ENCODE data around the gene PTGS1. TPM values are rescaled to one million over a fixed set of nuclear protein-coding genes. Genes with fewer than 3 reads are reported as not detected.

The PTGS1 gene
- total and polyA plus RNA-seq, 2 donors (not counting 1 experiment from before 2014, with no cell fraction given), result 9.5 to 15.3 TPM

DNA sequence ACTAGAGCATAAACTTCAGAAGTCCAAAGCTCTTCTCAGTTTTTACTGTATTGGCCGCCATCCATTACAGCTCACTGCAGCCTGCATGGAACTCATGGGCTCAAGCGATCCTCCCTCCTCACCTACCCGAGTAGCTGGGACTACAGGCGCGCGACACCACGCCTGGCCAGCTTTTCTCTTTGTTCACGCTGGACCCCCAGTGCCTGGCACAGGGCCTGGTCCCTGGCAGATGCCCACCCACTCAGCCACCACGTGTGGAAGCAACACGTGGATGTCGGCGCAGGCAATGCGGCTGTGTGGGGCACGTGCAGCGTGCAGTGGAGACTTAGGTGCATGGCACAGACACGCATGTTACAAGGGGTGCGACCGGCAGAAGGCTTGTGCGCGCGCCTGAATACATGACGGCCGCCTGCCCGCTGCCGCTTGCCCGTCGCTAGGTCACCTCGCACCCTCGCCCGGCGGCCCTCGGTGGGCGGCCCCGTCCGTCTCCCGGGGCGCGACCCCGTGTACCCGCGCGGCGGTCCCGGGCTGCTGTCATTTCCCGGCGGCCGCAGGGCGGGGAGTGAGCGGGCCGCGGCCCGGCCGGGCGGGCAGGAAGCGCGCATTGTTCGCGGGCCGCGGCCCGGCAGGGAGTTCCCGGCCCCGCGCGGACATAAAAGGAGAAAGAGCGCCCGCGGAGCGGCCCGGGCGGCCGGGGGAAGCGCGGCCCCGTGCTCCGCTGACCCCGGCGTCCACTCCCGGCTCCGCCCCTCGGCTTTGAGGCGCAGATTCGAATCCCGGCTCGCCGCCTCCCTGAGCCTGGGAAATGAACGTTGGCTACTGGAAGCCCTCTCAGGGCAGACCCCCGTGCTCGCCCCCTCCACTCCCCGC is 24.1 kb upstream of the PTGS1 start:
- intact Hi-C loops (cut with micrococcal nuclease), result no loop called here
- ATAC-seq (ENCODE audit: low read depth) (peak; percentile 34), DNase-seq (peak; percentile 49)
- Histone ChIP-seq H3K4me2 (replicated peaks; ENCODE audit: low read depth, low read length, poor library complexity, severe bottlenecking) (peak overlapping the region; percentile 77), H3K4me3 (ENCODE audit: control extremely low read depth in 1 of 5, extremely low read depth in 1 of 5, insufficient read depth in 1 of 5, low read depth in 2 of 5, low read length in 4 of 5) (peak overlapping the region in 4 of 5 experiments; percentile 35 to 55 (median 52)), H3K4me1 (ENCODE audit: control insufficient read depth in 2 of 2, insufficient read depth in 2 of 2, low read length in 2 of 2) (peaks cover 9 to 12% of the 10 kb centered on the region in 2 donors), H3K9me3 (ENCODE audit: control extremely low read depth in 1 of 3, control insufficient read depth in 2 of 3, insufficient read depth in 1 of 3, low read length in 2 of 3) (peaks cover 0 to 6% (median 0%) of the 10 kb centered on the region in 3 donors), H3K79me2 (ENCODE audit: control insufficient read depth, insufficient read depth, low read length) (no peaks in the 10 kb centered on the region), H3K9ac (ENCODE audit: low read length) (peak overlapping the region; percentile 59), H2AFZ (ENCODE audit: insufficient read depth, low read depth, low read length, poor library complexity, severe bottlenecking) (peak overlapping the region; percentile 72), H3K27ac (ENCODE audit: low read length in 2 of 2) (no peak overlapping the region), H3K36me3 (replicated peaks in 1 of 2; ENCODE audit: control extremely low read depth in 1 of 2, control insufficient read depth in 1 of 2, extremely low read depth in 1 of 2, insufficient read depth in 2 of 2, low read length in 1 of 2) (no peaks in the 10 kb centered on the region), H4K20me1 (ENCODE audit: control insufficient read depth, insufficient read depth, low read length, poor library complexity, severe bottlenecking) (no peaks in the 10 kb centered on the region), H3K27me3 (replicated peaks in 1 of 4; ENCODE audit: control extremely low read depth in 1 of 4, control insufficient read depth in 3 of 4, insufficient read depth in 4 of 4, low read length in 3 of 4) (peaks cover 0 to 33% (median 12%) of the 10 kb centered on the region in 4 experiments)
- peaks cover 6% of the 10 kb centered on the region for H3K4me1 Mint-ChIP-seq
- WGBS (ENCODE audit: insufficient coverage), result 16% methylated on average over 90 of the region's 90 CpGs
- ChIA-PET CTCF (interaction anchor here (1.1 to 15.5 kb wide), 4 partner anchors 8 to 249 kb away, joined by 3 to 323 read pairs (median 81); no protein-coding TSS in a partner anchor), POLR2A (no interaction called here)
- TF ChIP-seq, protein P1, sequence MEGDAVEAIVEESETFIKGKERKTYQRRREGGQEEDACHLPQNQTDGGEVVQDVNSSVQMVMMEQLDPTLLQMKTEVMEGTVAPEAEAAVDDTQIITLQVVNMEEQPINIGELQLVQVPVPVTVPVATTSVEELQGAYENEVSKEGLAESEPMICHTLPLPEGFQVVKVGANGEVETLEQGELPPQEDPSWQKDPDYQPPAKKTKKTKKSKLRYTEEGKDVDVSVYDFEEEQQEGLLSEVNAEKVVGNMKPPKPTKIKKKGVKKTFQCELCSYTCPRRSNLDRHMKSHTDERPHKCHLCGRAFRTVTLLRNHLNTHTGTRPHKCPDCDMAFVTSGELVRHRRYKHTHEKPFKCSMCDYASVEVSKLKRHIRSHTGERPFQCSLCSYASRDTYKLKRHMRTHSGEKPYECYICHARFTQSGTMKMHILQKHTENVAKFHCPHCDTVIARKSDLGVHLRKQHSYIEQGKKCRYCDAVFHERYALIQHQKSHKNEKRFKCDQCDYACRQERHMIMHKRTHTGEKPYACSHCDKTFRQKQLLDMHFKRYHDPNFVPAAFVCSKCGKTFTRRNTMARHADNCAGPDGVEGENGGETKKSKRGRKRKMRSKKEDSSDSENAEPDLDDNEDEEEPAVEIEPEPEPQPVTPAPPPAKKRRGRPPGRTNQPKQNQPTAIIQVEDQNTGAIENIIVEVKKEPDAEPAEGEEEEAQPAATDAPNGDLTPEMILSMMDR (IDR thresholded peaks at IDR 0.05), result no peak
- TF ChIP-seq EZH2 (IDR thresholded peaks at IDR 0.05; ENCODE audit: borderline replicate concordance, insufficient read depth, low read depth, low read length, poor library complexity, severe bottlenecking), result no peak
- H3K4me3 Mint-ChIP-seq, result peak overlapping the region; percentile 91
- peak overlapping the region; percentile 41 for H3K27ac Mint-ChIP-seq
- no peaks in the 10 kb centered on the region for H3K9me3 Mint-ChIP-seq (ENCODE audit: insufficient read depth)
- peaks cover 45% of the 10 kb centered on the region for H3K27me3 Mint-ChIP-seq
